ENCODE results near the gene LMF1. TPM values are rescaled to one million over a fixed set of nuclear protein-coding genes. Genes with fewer than 3 reads are reported as not detected.

Gene LMF1
- total and polyA plus RNA-seq, 12 donors = 5.1 to 15.4 (median 7.6) TPM

DNA sequence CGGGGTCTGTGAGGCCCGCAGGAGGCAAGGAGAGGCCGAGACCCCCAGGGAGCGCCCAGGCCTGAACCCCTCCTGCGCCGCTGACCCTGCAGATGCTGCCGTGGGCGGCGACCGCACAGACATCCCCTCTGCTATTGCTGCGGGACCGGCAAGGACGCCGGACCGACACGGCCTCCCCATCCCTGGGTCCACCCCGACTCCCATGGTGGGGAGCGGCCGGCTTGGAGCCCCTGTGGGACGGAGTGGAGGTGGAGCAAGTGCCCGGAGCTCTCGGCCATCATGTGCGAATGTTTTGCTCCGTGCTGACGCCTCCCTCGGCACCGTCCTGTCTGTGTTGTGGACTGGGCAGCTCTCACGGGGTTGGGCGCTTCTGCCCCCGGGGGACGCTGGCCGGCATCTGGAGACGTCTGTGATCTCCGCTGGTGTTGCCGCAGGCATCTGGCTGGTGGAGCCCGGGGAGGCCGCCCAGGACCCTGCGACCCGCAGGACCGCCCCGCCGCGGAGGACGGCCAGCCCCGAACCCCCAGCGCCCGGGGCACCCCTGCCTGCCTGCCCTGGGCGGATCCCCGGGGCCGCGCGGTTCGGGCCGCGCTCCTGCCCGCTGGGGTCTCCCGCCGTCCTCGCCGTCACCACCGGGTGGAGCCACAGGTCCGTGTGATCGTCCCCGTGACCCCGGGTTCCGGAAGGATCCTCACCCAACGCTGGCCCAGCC lies 157.4 kb downstream of the LMF1 start:
- intact Hi-C loops (cut with DNase I) = loop anchor here in 8 of 10 donors (1.0 to 10.0 kb wide), 6 partner anchors 239 to 381 kb away; partner anchors contain the start of gene C1QTNF8 (in 1 of the 8)
- ATAC-seq (peak; percentile 51 to 83 (median 67)), DNase-seq (peak in 1 of 2 donors; percentile 60)

DNA sequence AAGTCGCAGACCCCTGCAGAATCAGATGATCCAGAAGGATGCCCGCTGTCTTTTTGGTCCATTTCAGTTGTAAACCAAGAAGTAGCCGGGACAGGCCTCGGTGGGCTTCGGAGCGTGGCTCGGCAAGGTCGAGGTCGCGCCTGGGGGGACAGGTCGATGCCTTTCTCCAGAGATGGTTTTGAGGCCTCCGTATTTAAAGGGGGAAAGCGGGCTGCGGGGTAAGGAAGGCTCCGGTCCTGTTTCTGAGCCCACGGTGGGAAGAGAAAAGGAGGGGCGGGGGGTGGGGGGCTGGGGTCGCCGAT lies 162.7 kb downstream of the LMF1 start:
- intact Hi-C loops (cut with DNase I) = loop anchor here in 1 of 10 donors (10.0 kb wide), 1 partner anchor 397 kb away; no protein-coding TSS in a partner anchor
- TF ChIP-seq CTCF (IDR thresholded peaks at IDR 0.05) = no peak
- peaks cover 0 to 25% (median 19%) of the 10 kb centered on the region in 9 donors for H3K4me1 ChIP-seq
- no peak for DNase-seq
- ATAC-seq = peak in 1 of 8 donors; percentile 3
- H3K9me3 ChIP-seq = peaks cover 0 to 5% (median 0%) of the 10 kb centered on the region in 11 donors
- H3K27ac ChIP-seq = peak overlapping the region in 9 of 10 donors; percentile 91 to 99 (median 93)
- peaks cover 0 to 21% (median 17%) of the 10 kb centered on the region in 7 donors for H3K27me3 ChIP-seq
- 29 to 37% methylated on average over 19 of the region's 19 CpGs for WGBS, 2 donors
- no peaks in the 10 kb centered on the region for H3K36me3 ChIP-seq
- peak overlapping the region; percentile 66 to 99 (median 84) for H3K4me3 ChIP-seq

More for the DNA sequence above, 157.4 kb downstream of the LMF1 start:
- WGBS, 2 donors = 9 to 10% methylated on average over 64 to 67 of the region's 67 CpGs
- TF ChIP-seq CTCF (IDR thresholded peaks at IDR 0.05) = peak; percentile 31 to 75 (median 67)
- Histone ChIP-seq H3K27ac (no peak overlapping the region), H3K4me3 (peak overlapping the region in 7 of 10 donors; percentile 12 to 34 (median 23)), H3K36me3 (no peaks in the 10 kb centered on the region), H3K9me3 (peaks cover 0 to 5% (median 0%) of the 10 kb centered on the region in 11 donors), H3K4me1 (peaks cover 0 to 16% (median 5%) of the 10 kb centered on the region in 9 donors), H3K27me3 (peaks cover 7 to 69% (median 63%) of the 10 kb centered on the region in 7 donors)

DNA sequence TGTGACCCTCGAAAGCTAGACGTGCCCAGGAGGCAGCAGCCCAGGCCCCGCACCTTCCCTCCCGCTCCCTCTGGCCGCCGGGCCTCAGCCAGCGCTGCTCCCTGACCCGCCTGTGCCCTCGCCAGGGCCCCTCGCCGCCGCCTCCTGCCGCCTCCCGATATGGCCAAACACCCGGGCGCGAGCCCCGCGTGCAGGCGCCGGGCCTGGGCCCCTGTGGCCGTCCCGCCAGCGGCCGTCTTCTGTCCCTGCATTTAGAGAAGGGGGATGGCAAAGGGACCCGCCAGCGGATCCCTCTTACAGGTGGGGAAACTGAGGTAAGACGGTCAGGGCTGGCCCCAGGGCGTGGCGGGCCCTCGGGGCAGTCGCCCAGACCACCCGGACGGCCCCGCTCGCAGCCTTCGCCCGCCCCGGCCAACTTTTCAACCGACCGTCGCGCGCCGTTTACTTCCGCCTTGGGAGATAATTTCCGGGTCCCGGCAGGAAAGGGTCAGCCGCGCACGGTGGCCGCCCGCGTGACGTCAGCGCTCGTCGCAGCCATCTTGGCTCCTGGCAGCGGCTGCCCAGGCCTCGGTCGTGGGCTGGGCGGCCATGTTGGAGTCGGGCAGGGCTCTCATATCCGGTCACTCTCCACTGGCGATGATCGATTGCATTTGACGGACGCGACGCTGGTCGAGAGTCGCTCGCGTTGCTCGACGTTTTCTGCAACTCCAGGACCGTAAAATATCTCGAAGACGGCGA lies 163.3 kb downstream of the LMF1 start:
- H3K36me3 ChIP-seq = no peaks in the 10 kb centered on the region
- peaks cover 0 to 21% (median 18%) of the 10 kb centered on the region in 7 donors for H3K27me3 ChIP-seq
- ATAC-seq (peak; percentile 96 to 99 (median 99)), DNase-seq (peak; percentile 92 to 94)
- WGBS, 2 donors = 7 to 19% methylated on average over 80 of the region's 80 CpGs
- peaks cover 0 to 25% (median 19%) of the 10 kb centered on the region in 9 donors for H3K4me1 ChIP-seq
- H3K9me3 ChIP-seq = peaks cover 0 to 4% (median 0%) of the 10 kb centered on the region in 11 donors
- H3K4me3 ChIP-seq = peak overlapping the region; percentile 66 to 99 (median 84)
- peak overlapping the region; percentile 41 to 99 (median 92) for H3K27ac ChIP-seq
- intact Hi-C loops (cut with DNase I) = loop anchor here in 1 of 10 donors (10.0 kb wide), 1 partner anchor 397 kb away; no protein-coding TSS in a partner anchor
- TF ChIP-seq CTCF (IDR thresholded peaks at IDR 0.05) = no peak

GRCh38 chr16:805474-805873 lies 165.3 kb downstream of the LMF1 start:
- 70 to 76% methylated on average over 17 of the region's 17 CpGs for WGBS, 2 donors
- peaks cover 0 to 25% (median 19%) of the 10 kb centered on the region in 9 donors for H3K4me1 ChIP-seq
- no peak overlapping the region for H3K4me3 ChIP-seq
- H3K36me3 ChIP-seq = no peaks in the 10 kb centered on the region
- DNase-seq (no peak), ATAC-seq (no peak)
- H3K27ac ChIP-seq = no peak overlapping the region
- no peak for TF ChIP-seq CTCF (IDR thresholded peaks at IDR 0.05)
- intact Hi-C loops (cut with DNase I) = loop anchor here in 1 of 10 donors (10.0 kb wide), 1 partner anchor 399 kb away; no protein-coding TSS in a partner anchor
- peaks cover 0 to 32% (median 28%) of the 10 kb centered on the region in 7 donors for H3K27me3 ChIP-seq
- no peaks in the 10 kb centered on the region for H3K9me3 ChIP-seq

All from heart right ventricle (tissue), 16 donors.